Prostate gland (tissue), 2 donors: ENCODE data around the gene HAP1.

ENCODE experiments used
- CTCF ChIP-seq, 4 experiments: fragments of 200-600 bp in 2 of 4; fragments of 450-650 bp in 2 of 4; sonication (generic) in 2 of 4; IDR thresholded peaks; 1 replicate in 3 of 4; 2 replicates in 1 of 4; pipeline ENCODE4 v1.5.1; 2016 to 2019; ENCODE audit warnings: antibody characterized with exemption in 4 of 4, mild to moderate bottlenecking in 2 of 4, moderate library complexity in 2 of 4
- POLR2AphosphoS5 ChIP-seq: sonication (generic); formaldehyde crosslinking; IDR thresholded peaks from one replicate; pipeline ENCODE4 v1.6.1; 2017; ENCODE audit warnings: antibody characterized with exemption

GRCh38 chr17:41748275-41748674 is 13.8 kb upstream of the HAP1 start:
- TF ChIP-seq CTCF (IDR thresholded peaks at IDR 0.05), result no peak
- TF ChIP-seq POLR2AphosphoS5, result no peak
